ENCODE measurements around the gene RBKS. TPM values are rescaled to one million over a fixed set of nuclear protein-coding genes. Genes with fewer than 3 reads are reported as not detected.

RBKS gene
- total RNA-seq, 1 donor from 2014 or later: 2.0 TPM

GRCh38 chr2:27852691-27853090 lies 37.5 kb downstream of the RBKS start:
- H3K9me3 Mint-ChIP-seq (ENCODE audit: unreplicated experiment): no peaks in the 10 kb centered on the region
- H3K27me3 Mint-ChIP-seq (ENCODE audit: unreplicated experiment): no peaks in the 10 kb centered on the region
- no peaks in the 10 kb centered on the region for H3K4me1 Mint-ChIP-seq (ENCODE audit: unreplicated experiment)
- DNase-seq (ENCODE audit: low spot score): no peak
- no peak overlapping the region for H3K27ac Mint-ChIP-seq (ENCODE audit: unreplicated experiment)
- H3K4me3 Mint-ChIP-seq (ENCODE audit: unreplicated experiment): no peak overlapping the region
- TF ChIP-seq CTCF (IDR thresholded peaks at IDR 0.05; ENCODE audit: unreplicated experiment): no peak
- peaks cover 15% of the 10 kb centered on the region for H3K36me3 Mint-ChIP-seq (ENCODE audit: low read depth, unreplicated experiment)

GRCh38 chr2:27849558-27850205 lies 40.5 kb downstream of the RBKS start:
- Mint-ChIP-seq H3K36me3 (ENCODE audit: low read depth, unreplicated experiment) (no peaks in the 10 kb centered on the region), H3K27me3 (ENCODE audit: unreplicated experiment) (no peaks in the 10 kb centered on the region), H3K4me3 (ENCODE audit: unreplicated experiment) (no peak overlapping the region), H3K4me1 (ENCODE audit: unreplicated experiment) (no peaks in the 10 kb centered on the region), H3K9me3 (ENCODE audit: unreplicated experiment) (no peaks in the 10 kb centered on the region), H3K27ac (ENCODE audit: unreplicated experiment) (no peak overlapping the region)
- DNase-seq (ENCODE audit: low spot score): no peak
- no peak for TF ChIP-seq CTCF (IDR thresholded peaks at IDR 0.05; ENCODE audit: unreplicated experiment)

GRCh38 chr2:27847333-27847732 lies 42.9 kb downstream of the RBKS start:
- no peak for TF ChIP-seq CTCF (IDR thresholded peaks at IDR 0.05; ENCODE audit: unreplicated experiment)
- Mint-ChIP-seq H3K4me1 (ENCODE audit: unreplicated experiment) (no peaks in the 10 kb centered on the region), H3K36me3 (ENCODE audit: low read depth, unreplicated experiment) (no peaks in the 10 kb centered on the region), H3K4me3 (ENCODE audit: unreplicated experiment) (no peak overlapping the region), H3K27ac (ENCODE audit: unreplicated experiment) (no peak overlapping the region), H3K27me3 (ENCODE audit: unreplicated experiment) (no peaks in the 10 kb centered on the region), H3K9me3 (ENCODE audit: unreplicated experiment) (no peaks in the 10 kb centered on the region)
- no peak for DNase-seq (ENCODE audit: low spot score)

GRCh38 chr2:27844821-27845255 lies 45.3 kb downstream of the RBKS start:
- DNase-seq (ENCODE audit: low spot score): no peak
- H3K27me3 Mint-ChIP-seq (ENCODE audit: unreplicated experiment): no peaks in the 10 kb centered on the region
- no peaks in the 10 kb centered on the region for H3K9me3 Mint-ChIP-seq (ENCODE audit: unreplicated experiment)
- H3K4me3 Mint-ChIP-seq (ENCODE audit: unreplicated experiment): no peak overlapping the region
- no peak overlapping the region for H3K27ac Mint-ChIP-seq (ENCODE audit: unreplicated experiment)
- no peaks in the 10 kb centered on the region for H3K36me3 Mint-ChIP-seq (ENCODE audit: low read depth, unreplicated experiment)
- no peaks in the 10 kb centered on the region for H3K4me1 Mint-ChIP-seq (ENCODE audit: unreplicated experiment)
- TF ChIP-seq CTCF (IDR thresholded peaks at IDR 0.05; ENCODE audit: unreplicated experiment): no peak

GRCh38 chr2:27843992-27844391 lies 46.2 kb downstream of the RBKS start:
- Mint-ChIP-seq H3K27ac (ENCODE audit: unreplicated experiment) (no peak overlapping the region), H3K27me3 (ENCODE audit: unreplicated experiment) (no peaks in the 10 kb centered on the region), H3K4me1 (ENCODE audit: unreplicated experiment) (no peaks in the 10 kb centered on the region), H3K4me3 (ENCODE audit: unreplicated experiment) (no peak overlapping the region), H3K9me3 (ENCODE audit: unreplicated experiment) (no peaks in the 10 kb centered on the region), H3K36me3 (ENCODE audit: low read depth, unreplicated experiment) (no peaks in the 10 kb centered on the region)
- DNase-seq (ENCODE audit: low spot score): no peak
- no peak for TF ChIP-seq CTCF (IDR thresholded peaks at IDR 0.05; ENCODE audit: unreplicated experiment)
